Left ventricle myocardium inferior (tissue), 1 donor: ENCODE data around the gene IP6K1. TPM values are rescaled to one million over a fixed set of nuclear protein-coding genes. Genes with fewer than 3 reads are reported as not detected.
"Not testable (repeated sequence)": the region's sequence is repeated elsewhere in the genome, so short reads cannot be mapped to it uniquely, and the experiment has no call there.

ENCODE experiments used
- DNase-seq: peaks from one replicate; pipeline ENCODE4 v3.0.0-alpha.2; 2020
- H3K27ac ChIP-seq: fragments of 200-600 bp; replicated peaks from 2 replicates; pipeline ENCODE4 v1.8.0; 2021
- H3K27me3 ChIP-seq: fragments of 200-600 bp; 2 replicates; pipeline ENCODE4 v1.8.0; 2021; ENCODE audit warnings: low read depth
- H3K36me3 ChIP-seq: fragments of 200-600 bp; 2 replicates; pipeline ENCODE4 v1.8.0; 2021
- H3K4me1 ChIP-seq: fragments of 200-600 bp; 2 replicates; pipeline ENCODE4 v1.8.0; 2021
- H3K4me3 ChIP-seq: fragments of 200-600 bp; 2 replicates; pipeline ENCODE4 v1.8.0; 2021; ENCODE audit warnings: mild to moderate bottlenecking, moderate library complexity
- H3K9me3 ChIP-seq: fragments of 200-600 bp; replicated peaks from 2 replicates; pipeline ENCODE4 v1.8.0; 2021
- CTCF ChIP-seq: fragments of 200-600 bp; IDR thresholded peaks from 2 replicates; pipeline ENCODE4 v1.8.0; 2021; ENCODE audit warnings: antibody characterized with exemption, mild to moderate bottlenecking, borderline replicate concordance
- intact Hi-C: fragments of 100-400 bp; cut with micrococcal nuclease; formaldehyde crosslinking; loops from one replicate; pipeline ENCODE4 v1.11.0; 2022
- total RNA-seq: library from RNA; stranded (reverse); fragmentation: NEBNext Ultra II Directional; extraction: Animal tissue kit (Norgen Biotek cat#: 25700); gene quantifications from one replicate; pipeline ENCODE4 v1.2.1, GENCODE V29; 2021
- donor health status: DM: no; HTN: yes; CAD: no; lungs with severe emphysema.

IP6K1 gene
- total RNA-seq, 1 donor from 2014 or later: 16.9 TPM

GRCh38 chr3:49689908-49690624 lies 96.3 kb downstream of the IP6K1 start:
- H3K36me3 ChIP-seq, DNase-seq, H3K9me3 ChIP-seq, intact Hi-C loops: not testable (repeated sequence)
- peaks cover 55% of the 10 kb centered on the region for H3K4me1 ChIP-seq
- peak overlapping the region; percentile 88 for H3K4me3 ChIP-seq
- H3K27ac ChIP-seq: peak overlapping the region; percentile 84
- peaks cover 14% of the 10 kb centered on the region for H3K27me3 ChIP-seq

- no peaks in the 10 kb centered on the region for H3K9me3 ChIP-seq
- peak; percentile 92 for DNase-seq
- peak; percentile 53 for TF ChIP-seq CTCF
- peaks cover 48% of the 10 kb centered on the region for H3K4me1 ChIP-seq
- H3K27me3 ChIP-seq: peaks cover 14% of the 10 kb centered on the region
- H3K27ac ChIP-seq: peak within 1 kb of the TSS; percentile 84
- H3K4me3 ChIP-seq: peak within 1 kb of the TSS; percentile 88
- H3K36me3 ChIP-seq: no peaks in the 10 kb centered on the region
- intact Hi-C loops: no loop called here
Measured at GRCh38 chr3:49689046-49689907, 97.1 kb downstream of the IP6K1 start, which contains the start of the genes MST1 and RNF123. Gene MST1, minus strand, starts transcription at chr3:49689474. Its CDS starts 783 bp downstream, at chr3:49688691. Gene RNF123, plus strand, starts transcription at chr3:49689557. Its CDS starts 1,609 bp downstream, at chr3:49691166.

GRCh38 chr3:49688338-49689045 lies 97.8 kb downstream of the IP6K1 start:
- H3K9me3 ChIP-seq, DNase-seq, intact Hi-C loops, H3K36me3 ChIP-seq: not testable (repeated sequence)
- peak overlapping the region; percentile 88 for H3K4me3 ChIP-seq
- peaks cover 46% of the 10 kb centered on the region for H3K4me1 ChIP-seq
- peak overlapping the region; percentile 84 for H3K27ac ChIP-seq
- peaks cover 14% of the 10 kb centered on the region for H3K27me3 ChIP-seq

- H3K27ac ChIP-seq, DNase-seq, intact Hi-C loops, H3K9me3 ChIP-seq: not testable (repeated sequence)
- H3K4me3 ChIP-seq: peak overlapping the region; percentile 57
- H3K27me3 ChIP-seq: peaks cover 14% of the 10 kb centered on the region
- H3K36me3 ChIP-seq: peaks cover 15% of the 10 kb centered on the region
- H3K4me1 ChIP-seq: peaks cover 46% of the 10 kb centered on the region
Measured at GRCh38 chr3:49687424-49687795, 98.9 kb downstream of the IP6K1 start.

- peak; percentile 48 for DNase-seq
- peak overlapping the region; percentile 57 for H3K4me3 ChIP-seq
- H3K9me3 ChIP-seq, intact Hi-C loops, H3K27ac ChIP-seq: not testable (repeated sequence)
- peaks cover 45% of the 10 kb centered on the region for H3K4me1 ChIP-seq
- H3K27me3 ChIP-seq: peaks cover 14% of the 10 kb centered on the region
- peaks cover 21% of the 10 kb centered on the region for H3K36me3 ChIP-seq
Measured at GRCh38 chr3:49686769-49687423, 99.4 kb downstream of the IP6K1 start.

GRCh38 chr3:49686346-49686745 lies 100.0 kb downstream of the IP6K1 start:
- H3K4me3 ChIP-seq: peak overlapping the region; percentile 57
- intact Hi-C loops, H3K27ac ChIP-seq, DNase-seq, H3K9me3 ChIP-seq: not testable (repeated sequence)
- H3K36me3 ChIP-seq: peaks cover 26% of the 10 kb centered on the region
- peaks cover 39% of the 10 kb centered on the region for H3K4me1 ChIP-seq
- H3K27me3 ChIP-seq: peaks cover 14% of the 10 kb centered on the region

GRCh38 chr3:49685846-49686245 lies 100.5 kb downstream of the IP6K1 start:
- intact Hi-C loops, H3K27ac ChIP-seq, H3K9me3 ChIP-seq, DNase-seq: not testable (repeated sequence)
- Histone ChIP-seq H3K27me3 (peaks cover 14% of the 10 kb centered on the region), H3K36me3 (peaks cover 31% of the 10 kb centered on the region), H3K4me1 (peaks cover 34% of the 10 kb centered on the region), H3K4me3 (peak overlapping the region; percentile 57)

- Histone ChIP-seq H3K27me3 (peaks cover 14% of the 10 kb centered on the region), H3K36me3 (peaks cover 39% of the 10 kb centered on the region), H3K4me1 (peaks cover 27% of the 10 kb centered on the region)
- H3K9me3 ChIP-seq, intact Hi-C loops, H3K27ac ChIP-seq, DNase-seq, H3K4me3 ChIP-seq: not testable (repeated sequence)
Measured at GRCh38 chr3:49685103-49685502, 101.2 kb downstream of the IP6K1 start.

GRCh38 chr3:49684453-49684852 lies 101.9 kb downstream of the IP6K1 start:
- H3K36me3 ChIP-seq: peaks cover 45% of the 10 kb centered on the region
- H3K27me3 ChIP-seq: peaks cover 14% of the 10 kb centered on the region
- H3K4me3 ChIP-seq, intact Hi-C loops, H3K9me3 ChIP-seq, DNase-seq, H3K27ac ChIP-seq: not testable (repeated sequence)
- H3K4me1 ChIP-seq: peaks cover 20% of the 10 kb centered on the region
